ENCODE data around the gene SLC2A4RG. TPM values are rescaled to one million over a fixed set of nuclear protein-coding genes. Genes with fewer than 3 reads are reported as not detected.

SLC2A4RG gene
- total RNA-seq, 1 donor from 2014 or later = 12.0 TPM

GRCh38 chr20:63733579-63734081 lies 5.9 kb upstream of the SLC2A4RG start:
- no peak for DNase-seq (ENCODE audit: low spot score)
- H3K27ac Mint-ChIP-seq = no peak overlapping the region
- peaks cover 7% of the 10 kb centered on the region for H3K36me3 Mint-ChIP-seq

DNA sequence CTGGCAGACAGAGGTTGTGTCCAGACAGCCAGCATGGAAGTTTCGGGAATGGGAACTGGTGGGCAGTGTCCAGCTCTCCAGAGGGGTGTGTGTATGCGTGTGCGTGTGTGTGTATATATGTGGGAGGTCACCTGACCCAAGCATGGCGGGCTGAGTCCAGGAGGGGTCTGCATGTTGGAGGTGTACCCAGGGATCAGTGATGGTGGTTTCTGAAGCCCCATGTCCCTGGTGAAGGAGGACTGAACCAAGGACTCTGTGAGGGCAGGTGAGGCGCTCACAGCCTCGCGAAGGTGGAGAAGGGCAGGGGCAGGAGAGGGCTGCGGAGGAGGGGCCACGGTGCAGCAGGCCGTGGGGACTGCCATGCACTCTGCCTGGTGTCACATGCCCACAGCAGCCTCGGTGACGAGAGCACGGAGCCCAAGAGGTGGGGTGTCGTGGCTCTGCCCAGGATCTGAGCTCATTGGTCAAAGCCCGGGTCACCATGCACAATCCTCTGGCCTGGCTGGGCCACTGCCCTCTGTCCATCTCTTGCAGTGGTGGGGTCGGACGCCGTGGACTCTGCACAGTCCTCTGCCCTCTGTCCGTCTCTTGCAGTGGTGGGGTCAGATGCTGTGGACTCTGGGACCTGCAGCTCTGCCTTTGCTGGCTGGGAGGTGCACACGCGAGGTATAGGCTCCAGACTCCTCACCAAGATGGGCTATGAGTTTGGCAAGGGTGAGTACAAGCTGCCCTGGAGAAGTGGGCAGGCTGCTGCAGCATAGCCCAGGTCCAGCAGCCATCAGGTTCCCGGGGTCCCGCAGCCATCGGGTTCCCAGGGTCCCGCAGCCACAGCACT lies 5.2 kb upstream of the SLC2A4RG start:
- no peak for TF ChIP-seq CTCF (IDR thresholded peaks at IDR 0.05)
- no peak for TF ChIP-seq EZH2 (IDR thresholded peaks at IDR 0.05)
- TF ChIP-seq EZH2phosphoT487 (IDR thresholded peaks at IDR 0.05) = no peak
- Histone ChIP-seq H3K27ac (no peak overlapping the region), H4K20me1 (ENCODE audit: low read depth) (peaks cover 38% of the 10 kb centered on the region), H3K9ac (no peak overlapping the region), H3K36me3 (no peaks in the 10 kb centered on the region), H3K4me2 (no peak overlapping the region), H3K4me1 (peaks cover 26% of the 10 kb centered on the region), H3K9me3 (ENCODE audit: low read depth) (no peaks in the 10 kb centered on the region), H3K79me2 (ENCODE audit: low read depth) (no peaks in the 10 kb centered on the region), H3K27me3 (peaks cover 24% of the 10 kb centered on the region), H2AFZ (replicated peaks) (no peak overlapping the region), H3F3A (ENCODE audit: low read depth) (peaks cover 31% of the 10 kb centered on the region), H3K4me3 (no peak overlapping the region)
- DNase-seq (ENCODE audit: low spot score) = no peak
- H3K9me3 Mint-ChIP-seq = no peaks in the 10 kb centered on the region
- no peaks in the 10 kb centered on the region for H3K4me1 Mint-ChIP-seq
- peaks cover 2% of the 10 kb centered on the region for H3K27me3 Mint-ChIP-seq (ENCODE audit: insufficient read depth, low read depth)
- H3K36me3 Mint-ChIP-seq = peaks cover 5% of the 10 kb centered on the region
- no peak overlapping the region for H3K27ac Mint-ChIP-seq
- no peak overlapping the region for H3K4me3 Mint-ChIP-seq

More at GRCh38 chr20:63733579-63734081, 5.9 kb upstream of the SLC2A4RG start:
- Mint-ChIP-seq H3K4me1 (no peaks in the 10 kb centered on the region), H3K27me3 (ENCODE audit: insufficient read depth, low read depth) (peaks cover 2% of the 10 kb centered on the region), H3K4me3 (no peak overlapping the region), H3K9me3 (no peaks in the 10 kb centered on the region)
- no peaks in the 10 kb centered on the region for H3K36me3 ChIP-seq
- H3K9me3 ChIP-seq (ENCODE audit: low read depth) = no peaks in the 10 kb centered on the region
- peaks cover 24% of the 10 kb centered on the region for H3F3A ChIP-seq (ENCODE audit: low read depth)
- H3K4me2 ChIP-seq = no peak overlapping the region
- H3K4me1 ChIP-seq = peaks cover 20% of the 10 kb centered on the region
- TF ChIP-seq CTCF (IDR thresholded peaks at IDR 0.05) = no peak
- no peak for TF ChIP-seq EZH2phosphoT487 (IDR thresholded peaks at IDR 0.05)
- TF ChIP-seq EZH2 (IDR thresholded peaks at IDR 0.05) = no peak
- H3K79me2 ChIP-seq (ENCODE audit: low read depth) = no peaks in the 10 kb centered on the region
- H3K4me3 ChIP-seq = no peak overlapping the region
- H2AFZ ChIP-seq (replicated peaks) = no peak overlapping the region
- H4K20me1 ChIP-seq (ENCODE audit: low read depth) = peaks cover 31% of the 10 kb centered on the region
- peaks cover 24% of the 10 kb centered on the region for H3K27me3 ChIP-seq
- no peak overlapping the region for H3K9ac ChIP-seq
- H3K27ac ChIP-seq = no peak overlapping the region

DNA sequence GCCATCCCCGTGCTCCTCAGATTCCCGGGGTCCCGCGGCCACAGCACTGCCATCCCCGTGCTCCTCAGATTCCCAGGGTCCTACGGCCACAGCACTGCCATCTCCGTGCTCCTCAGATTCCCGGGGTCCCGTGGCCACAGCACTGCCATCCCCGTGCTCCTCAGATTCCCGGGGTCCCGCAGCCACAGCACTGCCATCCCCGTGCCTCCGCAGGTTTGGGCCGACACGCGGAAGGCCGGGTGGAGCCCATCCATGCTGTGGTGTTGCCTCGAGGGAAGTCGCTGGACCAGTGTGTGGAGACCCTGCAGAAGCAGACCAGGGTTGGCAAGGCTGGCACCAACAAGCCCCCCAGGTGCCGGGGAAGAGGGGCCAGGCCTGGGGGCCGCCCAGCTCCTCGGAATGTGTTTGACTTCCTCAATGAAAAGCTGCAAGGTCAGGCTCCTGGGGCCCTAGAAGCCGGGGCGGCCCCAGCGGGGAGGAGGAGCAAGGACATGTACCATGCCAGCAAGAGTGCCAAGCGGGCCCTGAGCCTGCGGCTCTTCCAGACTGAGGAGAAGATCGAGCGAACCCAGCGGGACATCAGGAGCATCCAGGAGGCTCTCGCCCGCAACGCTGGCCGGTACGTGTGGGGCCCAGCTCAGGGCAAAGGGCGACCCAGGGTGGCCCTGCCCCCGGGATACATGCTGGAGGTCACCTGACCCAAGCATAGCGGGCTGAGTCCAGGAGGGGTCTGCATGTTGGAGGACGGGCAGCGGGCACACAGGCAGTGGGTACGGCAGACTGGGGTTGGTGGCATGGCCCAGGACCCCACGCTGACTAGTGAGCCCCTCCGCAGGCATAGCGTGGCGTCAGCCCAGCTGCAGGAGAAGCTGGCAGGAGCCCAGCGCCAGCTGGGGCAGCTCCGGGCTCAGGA lies 4.4 kb upstream of the SLC2A4RG start:
- no peak for DNase-seq (ENCODE audit: low spot score)
- no peaks in the 10 kb centered on the region for H3K4me1 Mint-ChIP-seq
- Histone ChIP-seq H2AFZ (replicated peaks) (no peak overlapping the region), H3K27ac (no peak overlapping the region), H3K36me3 (no peaks in the 10 kb centered on the region), H3F3A (ENCODE audit: low read depth) (peaks cover 33% of the 10 kb centered on the region), H3K9me3 (ENCODE audit: low read depth) (no peaks in the 10 kb centered on the region), H4K20me1 (ENCODE audit: low read depth) (peaks cover 38% of the 10 kb centered on the region), H3K4me3 (no peak overlapping the region), H3K4me1 (peaks cover 26% of the 10 kb centered on the region), H3K4me2 (no peak overlapping the region), H3K27me3 (peaks cover 24% of the 10 kb centered on the region), H3K9ac (no peak overlapping the region), H3K79me2 (ENCODE audit: low read depth) (no peaks in the 10 kb centered on the region)
- no peak overlapping the region for H3K4me3 Mint-ChIP-seq
- no peak overlapping the region for H3K27ac Mint-ChIP-seq
- TF ChIP-seq EZH2phosphoT487 (IDR thresholded peaks at IDR 0.05) (no peak), CTCF (IDR thresholded peaks at IDR 0.05) (no peak), EZH2 (IDR thresholded peaks at IDR 0.05) (no peak)
- peaks cover 2% of the 10 kb centered on the region for H3K27me3 Mint-ChIP-seq (ENCODE audit: insufficient read depth, low read depth)
- H3K36me3 Mint-ChIP-seq = peaks cover 1% of the 10 kb centered on the region
- no peaks in the 10 kb centered on the region for H3K9me3 Mint-ChIP-seq
